Adrenal gland (tissue), 5 donors: Measurements from ENCODE around the gene GLYR1.

ENCODE experiments used
- POLR2A ChIP-seq, 2 donors: fragments of 450-650 bp; IDR thresholded peaks; one replicate each; pipeline ENCODE4 v1.6.1; 2017; ENCODE audit warnings: antibody characterized with exemption in 2 of 2, mild to moderate bottlenecking in 2 of 2, moderate library complexity in 1 of 2
- TF ChIP-seq, protein P1 (sequence below), 6 experiments: fragments of 450-650 bp in 4 of 6; fragments of 200-600 bp in 2 of 6; sonication (generic) in 1 of 6; IDR thresholded peaks; 1 replicate in 5 of 6; 2 replicates in 1 of 6; pipeline versions ENCODE4 v1.5.1 to v1.8.0; 2016 to 2021; ENCODE audit warnings: antibody characterized with exemption in 6 of 6, mild to moderate bottlenecking in 2 of 6, moderate library complexity in 1 of 6
- donor health status: DM: no; HTN: no; CAD: no.

DNA sequence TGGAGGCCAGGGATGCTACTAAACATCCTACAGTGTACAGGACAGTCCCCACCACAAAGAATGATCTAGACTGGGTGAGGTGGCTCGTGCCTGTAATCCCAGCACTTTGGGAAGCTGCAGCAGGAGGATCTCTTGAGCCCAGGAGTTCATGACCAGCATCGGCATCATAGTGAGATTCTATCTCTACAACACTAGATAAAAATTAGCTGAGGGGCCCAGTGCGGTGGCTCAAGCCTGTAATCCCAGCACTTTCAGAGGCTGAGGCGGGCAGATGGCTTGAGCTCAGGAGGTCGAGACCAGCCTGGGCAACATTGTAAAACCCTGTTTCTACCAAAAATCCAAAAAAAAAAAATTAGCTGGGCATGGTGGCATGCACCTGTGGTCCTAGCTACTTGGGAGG lies 74.7 kb downstream of the GLYR1 start:
- TF ChIP-seq, protein P1, sequence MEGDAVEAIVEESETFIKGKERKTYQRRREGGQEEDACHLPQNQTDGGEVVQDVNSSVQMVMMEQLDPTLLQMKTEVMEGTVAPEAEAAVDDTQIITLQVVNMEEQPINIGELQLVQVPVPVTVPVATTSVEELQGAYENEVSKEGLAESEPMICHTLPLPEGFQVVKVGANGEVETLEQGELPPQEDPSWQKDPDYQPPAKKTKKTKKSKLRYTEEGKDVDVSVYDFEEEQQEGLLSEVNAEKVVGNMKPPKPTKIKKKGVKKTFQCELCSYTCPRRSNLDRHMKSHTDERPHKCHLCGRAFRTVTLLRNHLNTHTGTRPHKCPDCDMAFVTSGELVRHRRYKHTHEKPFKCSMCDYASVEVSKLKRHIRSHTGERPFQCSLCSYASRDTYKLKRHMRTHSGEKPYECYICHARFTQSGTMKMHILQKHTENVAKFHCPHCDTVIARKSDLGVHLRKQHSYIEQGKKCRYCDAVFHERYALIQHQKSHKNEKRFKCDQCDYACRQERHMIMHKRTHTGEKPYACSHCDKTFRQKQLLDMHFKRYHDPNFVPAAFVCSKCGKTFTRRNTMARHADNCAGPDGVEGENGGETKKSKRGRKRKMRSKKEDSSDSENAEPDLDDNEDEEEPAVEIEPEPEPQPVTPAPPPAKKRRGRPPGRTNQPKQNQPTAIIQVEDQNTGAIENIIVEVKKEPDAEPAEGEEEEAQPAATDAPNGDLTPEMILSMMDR (IDR thresholded peaks at IDR 0.05): no peak
- no peak for TF ChIP-seq POLR2A (IDR thresholded peaks at IDR 0.05)
